LNCaP clone FGC (cell line): ENCODE data around the gene PRSS56.
"Not testable (repeated sequence)": the region's sequence is repeated elsewhere in the genome, so short reads cannot be mapped to it uniquely, and the experiment has no call there.

Experiments
- DNase-seq: peaks from one replicate; pipeline ENCODE4 v3.0.0-alpha.2; 2011; ENCODE audit warnings: low read depth
- H3K4me3 ChIP-seq: 2 replicates; pipeline ENCODE4 v1.5.1; 2011; ENCODE audit warnings: mild to moderate bottlenecking, low read depth, low read length, control low read depth
- TF ChIP-seq, protein P1 (sequence below): IDR thresholded peaks from 2 replicates; pipeline ENCODE4 v1.5.1; 2012; ENCODE audit warnings: mild to moderate bottlenecking; ENCODE audit not compliant: control insufficient read depth, insufficient read depth; ENCODE audit errors: extremely low read depth

PRSS56 gene

DNA sequence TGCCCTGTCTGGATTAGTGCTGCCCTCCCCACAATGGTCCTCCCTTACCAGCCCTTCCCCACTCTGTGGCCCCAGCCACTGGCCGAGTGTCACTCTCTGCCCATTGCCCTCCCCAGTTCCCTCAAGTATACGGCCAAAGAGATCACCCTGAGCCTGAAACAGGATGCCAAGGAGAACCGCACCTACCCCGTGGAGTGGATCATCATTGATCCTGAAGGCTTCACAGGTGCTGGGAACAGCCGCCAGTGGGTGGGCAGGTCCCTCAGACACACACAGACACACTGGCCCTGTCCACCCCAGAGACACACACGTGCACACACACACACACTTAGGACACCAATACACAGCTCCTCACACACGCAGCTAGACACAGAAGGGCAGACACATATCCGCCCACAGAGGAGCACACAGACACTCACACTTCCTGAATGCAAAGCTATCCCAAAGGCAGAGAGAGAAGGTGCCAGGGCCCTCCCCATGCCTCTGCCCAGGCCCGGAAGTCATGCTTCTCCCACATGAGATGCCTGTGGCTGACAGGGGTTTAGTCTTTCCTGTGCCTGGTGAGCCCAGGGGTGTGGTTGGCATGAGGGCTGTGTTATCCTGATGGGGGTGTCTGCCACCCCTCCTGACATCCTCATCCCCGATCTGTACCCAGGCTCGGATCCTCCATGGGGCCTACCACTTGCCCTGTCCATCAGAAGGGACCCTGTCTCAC, 8.7 kb downstream of the PRSS56 start:
- TF ChIP-seq, protein P1, sequence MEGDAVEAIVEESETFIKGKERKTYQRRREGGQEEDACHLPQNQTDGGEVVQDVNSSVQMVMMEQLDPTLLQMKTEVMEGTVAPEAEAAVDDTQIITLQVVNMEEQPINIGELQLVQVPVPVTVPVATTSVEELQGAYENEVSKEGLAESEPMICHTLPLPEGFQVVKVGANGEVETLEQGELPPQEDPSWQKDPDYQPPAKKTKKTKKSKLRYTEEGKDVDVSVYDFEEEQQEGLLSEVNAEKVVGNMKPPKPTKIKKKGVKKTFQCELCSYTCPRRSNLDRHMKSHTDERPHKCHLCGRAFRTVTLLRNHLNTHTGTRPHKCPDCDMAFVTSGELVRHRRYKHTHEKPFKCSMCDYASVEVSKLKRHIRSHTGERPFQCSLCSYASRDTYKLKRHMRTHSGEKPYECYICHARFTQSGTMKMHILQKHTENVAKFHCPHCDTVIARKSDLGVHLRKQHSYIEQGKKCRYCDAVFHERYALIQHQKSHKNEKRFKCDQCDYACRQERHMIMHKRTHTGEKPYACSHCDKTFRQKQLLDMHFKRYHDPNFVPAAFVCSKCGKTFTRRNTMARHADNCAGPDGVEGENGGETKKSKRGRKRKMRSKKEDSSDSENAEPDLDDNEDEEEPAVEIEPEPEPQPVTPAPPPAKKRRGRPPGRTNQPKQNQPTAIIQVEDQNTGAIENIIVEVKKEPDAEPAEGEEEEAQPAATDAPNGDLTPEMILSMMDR = no peak
- DNase-seq = no peak
- H3K4me3 ChIP-seq = no peak overlapping the region

DNA sequence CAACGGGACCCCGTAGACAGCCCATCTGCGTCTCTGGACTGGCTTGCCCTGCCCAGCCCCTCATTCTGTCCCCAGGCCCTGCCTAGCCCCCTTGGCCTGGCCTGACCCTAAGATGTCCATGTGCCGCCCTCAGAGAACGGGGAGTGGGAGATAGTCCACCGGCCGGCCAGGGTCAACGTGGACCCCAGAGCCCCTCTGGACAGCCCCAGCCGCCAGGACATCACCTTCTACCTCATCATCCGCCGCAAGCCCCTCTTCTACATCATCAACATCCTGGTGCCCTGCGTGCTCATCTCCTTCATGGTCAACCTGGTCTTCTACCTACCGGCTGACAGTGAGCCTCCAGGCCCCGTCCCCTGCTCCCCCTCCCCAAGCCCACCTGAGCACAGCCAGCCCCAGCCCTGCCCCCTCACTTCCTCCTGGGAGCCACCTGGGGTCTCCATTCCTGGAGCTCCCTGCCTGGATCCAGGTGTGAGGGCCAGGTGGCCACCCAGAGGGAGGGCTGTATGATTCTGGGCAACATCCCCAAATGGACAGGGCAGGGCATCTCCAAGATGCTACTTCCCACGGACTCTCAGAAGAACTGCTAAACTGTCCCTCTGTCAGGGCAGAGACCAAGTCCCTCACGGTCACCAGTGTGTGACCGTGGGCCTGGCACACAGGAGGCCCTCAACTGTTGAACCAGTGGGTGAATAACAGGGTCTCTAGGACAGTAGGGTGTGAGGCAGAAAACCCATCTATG, 9.8 kb downstream of the PRSS56 start:
- TF ChIP-seq, protein P1 = no peak
- H3K4me3 ChIP-seq = no peak overlapping the region
- DNase-seq = no peak

DNA sequence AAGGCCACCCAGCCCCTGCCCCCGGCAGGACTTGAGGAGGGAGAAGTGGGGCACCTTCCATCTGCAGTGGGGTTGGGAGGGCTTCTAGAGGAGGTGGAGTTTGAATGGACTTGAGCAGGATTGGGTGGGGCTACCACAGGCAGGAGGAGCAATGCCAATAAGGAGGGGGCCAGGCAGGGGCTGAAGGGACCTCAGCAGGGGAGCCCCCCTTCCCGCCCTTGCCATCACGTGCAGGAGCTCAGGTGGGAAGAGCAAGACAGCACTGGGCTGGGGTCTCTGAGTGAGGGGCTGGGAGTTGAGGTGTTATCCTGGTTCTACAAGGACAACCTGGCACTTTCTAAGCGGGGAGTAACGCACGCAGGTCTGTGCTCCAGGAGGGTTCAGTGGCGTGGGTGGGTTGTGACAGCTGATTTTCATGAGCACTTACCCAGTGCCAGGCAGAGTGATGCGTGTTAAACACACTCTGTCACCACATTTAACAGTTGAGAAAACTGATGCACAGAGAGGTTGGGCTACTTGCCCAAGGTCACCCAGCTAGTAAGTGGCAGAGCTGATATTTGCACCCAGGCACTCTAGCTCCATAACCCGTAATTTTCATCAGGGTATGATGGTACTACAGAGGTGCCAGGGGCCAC, 10.6 kb downstream of the PRSS56 start:
- no peak overlapping the region for H3K4me3 ChIP-seq
- TF ChIP-seq, protein P1 = no peak
- DNase-seq = no peak

DNA sequence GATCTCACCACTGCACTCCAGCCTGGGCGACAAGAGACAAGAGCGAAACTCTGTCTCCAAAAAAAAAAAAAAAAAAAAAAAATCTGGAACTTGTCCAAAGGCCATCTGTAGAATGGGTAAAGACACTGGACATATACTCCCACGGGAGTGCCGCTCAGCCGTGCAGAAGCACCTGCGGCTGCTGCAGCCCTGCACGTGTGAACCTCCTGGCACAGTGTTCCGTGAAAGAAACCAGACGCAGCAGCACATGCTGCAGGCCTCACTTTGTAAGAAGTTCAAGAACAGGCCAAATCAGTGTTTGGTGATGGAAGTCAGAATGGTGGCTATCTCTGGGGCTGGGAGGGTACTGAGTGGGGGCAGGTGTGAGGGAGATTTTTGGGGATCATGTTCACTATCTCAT, 12.2 kb downstream of the PRSS56 start:
- H3K4me3 ChIP-seq = no peak overlapping the region
- TF ChIP-seq, protein P1 = no peak
- DNase-seq = no peak

DNA sequence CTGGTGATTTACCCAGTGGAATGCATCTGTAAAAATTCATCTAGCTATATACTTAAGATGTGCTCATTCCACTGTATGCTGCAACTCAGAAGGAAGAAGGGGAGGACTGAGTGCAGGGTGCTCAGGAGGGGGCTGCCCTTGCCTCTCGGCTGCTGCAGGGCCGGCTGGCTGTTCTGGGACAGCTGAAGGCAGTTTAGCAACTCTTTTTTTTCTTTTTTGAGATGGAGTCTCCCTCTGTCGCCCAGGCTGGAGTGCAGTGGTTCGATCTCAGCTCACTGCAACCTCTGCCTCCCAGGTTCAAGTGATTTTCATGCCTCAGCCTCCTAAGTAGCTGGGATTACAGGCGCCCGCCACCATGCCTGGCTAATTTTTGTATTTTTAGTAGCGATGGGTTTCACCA, 12.6 kb downstream of the PRSS56 start:
- not testable (repeated sequence) for DNase-seq, H3K4me3 ChIP-seq

DNA sequence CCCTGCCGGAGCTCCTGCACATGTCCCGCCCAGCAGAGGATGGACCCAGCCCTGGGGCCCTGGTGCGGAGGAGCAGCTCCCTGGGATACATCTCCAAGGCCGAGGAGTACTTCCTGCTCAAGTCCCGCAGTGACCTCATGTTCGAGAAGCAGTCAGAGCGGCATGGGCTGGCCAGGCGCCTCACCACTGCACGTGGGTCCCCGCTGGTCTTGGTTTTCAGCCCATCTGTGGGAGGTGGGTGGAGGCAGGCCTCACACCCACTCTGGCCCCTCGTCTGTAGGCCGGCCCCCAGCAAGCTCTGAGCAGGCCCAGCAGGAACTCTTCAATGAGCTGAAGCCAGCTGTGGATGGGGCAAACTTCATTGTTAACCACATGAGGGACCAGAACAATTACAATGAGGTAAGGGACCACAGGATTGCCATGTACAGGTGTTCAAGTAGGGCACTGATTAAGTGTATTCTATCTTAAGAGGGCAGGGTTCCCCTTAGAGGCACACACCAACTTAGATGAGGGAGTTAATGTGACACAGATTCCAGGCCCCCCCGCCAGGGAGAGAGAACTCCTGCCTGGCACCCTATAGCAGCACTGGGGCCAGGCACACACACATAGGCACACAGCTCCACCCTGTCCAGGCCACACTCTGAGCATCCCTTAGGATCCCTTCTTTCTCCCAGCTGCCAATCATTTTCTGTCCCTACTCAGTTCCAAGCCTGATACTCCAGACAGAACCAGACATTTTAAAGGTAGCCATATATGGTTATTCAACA, 13.9 kb downstream of the PRSS56 start:
- TF ChIP-seq, protein P1 = no peak
- no peak overlapping the region for H3K4me3 ChIP-seq
- no peak for DNase-seq
